GM06990 (cell line): ENCODE measurements around the gene ST6GAL1.
"Not testable (repeated sequence)": the region's sequence is repeated elsewhere in the genome, so short reads cannot be mapped to it uniquely, and the experiment has no call there.

Source experiments
- DNase-seq: peaks from one replicate; pipeline ENCODE4 v3.0.0-alpha.2; 2011; ENCODE audit not compliant: insufficient read length; ENCODE audit errors: extremely low read depth
- H3K27me3 ChIP-seq: replicated peaks from 2 replicates; pipeline ENCODE4 v1.6.0; 2011; ENCODE audit warnings: low read length; ENCODE audit not compliant: control insufficient read depth, insufficient read depth
- H3K36me3 ChIP-seq: 2 replicates; pipeline ENCODE4 v1.5.1; 2011; ENCODE audit warnings: low read length; ENCODE audit not compliant: control insufficient read depth, insufficient read depth
- H3K4me3 ChIP-seq: replicated peaks from 2 replicates; pipeline ENCODE4 v1.5.1; 2011; ENCODE audit warnings: low read depth, mild to moderate bottlenecking, control low read depth, low read length
- CTCF ChIP-seq: IDR thresholded peaks from 2 replicates; pipeline ENCODE4 v1.5.1; 2011; ENCODE audit warnings: low read length, control low read depth, mild to moderate bottlenecking, inconsistent platforms; ENCODE audit not compliant: insufficient read depth, poor library complexity, severe bottlenecking

The ST6GAL1 gene

GRCh38 chr3:187046033-187046432, 115.7 kb downstream of the ST6GAL1 start:
- H3K27me3 ChIP-seq: no peaks in the 10 kb centered on the region
- peaks cover 38% of the 10 kb centered on the region for H3K36me3 ChIP-seq
- no peak for DNase-seq
- no peak overlapping the region for H3K4me3 ChIP-seq
- TF ChIP-seq CTCF: no peak

- H3K4me3 ChIP-seq: no peak overlapping the region
- TF ChIP-seq CTCF: no peak
- DNase-seq: no peak
- H3K27me3 ChIP-seq: no peaks in the 10 kb centered on the region
- H3K36me3 ChIP-seq: peaks cover 32% of the 10 kb centered on the region
These were observed 119.3 kb downstream of the ST6GAL1 start for GRCh38 chr3:187049462-187050101.

GRCh38 chr3:187051066-187051465, 120.7 kb downstream of the ST6GAL1 start:
- DNase-seq: no peak
- Histone ChIP-seq H3K27me3 (no peaks in the 10 kb centered on the region), H3K4me3 (no peak overlapping the region), H3K36me3 (peaks cover 27% of the 10 kb centered on the region)
- no peak for TF ChIP-seq CTCF

- no peak for TF ChIP-seq CTCF
- no peak overlapping the region for H3K4me3 ChIP-seq
- H3K36me3 ChIP-seq: peaks cover 22% of the 10 kb centered on the region
- no peak for DNase-seq
- no peaks in the 10 kb centered on the region for H3K27me3 ChIP-seq
These were observed 121.5 kb downstream of the ST6GAL1 start for GRCh38 chr3:187051724-187052366.

GRCh38 chr3:187052427-187052826, 122.1 kb downstream of the ST6GAL1 start:
- H3K36me3 ChIP-seq: peaks cover 22% of the 10 kb centered on the region
- not testable (repeated sequence) for H3K4me3 ChIP-seq, DNase-seq, H3K27me3 ChIP-seq

GRCh38 chr3:187054433-187054832, 124.1 kb downstream of the ST6GAL1 start:
- peaks cover 19% of the 10 kb centered on the region for H3K36me3 ChIP-seq

GRCh38 chr3:187057803-187058202, 127.5 kb downstream of the ST6GAL1 start:
- not testable (repeated sequence) for DNase-seq, H3K27me3 ChIP-seq, H3K4me3 ChIP-seq
- peaks cover 14% of the 10 kb centered on the region for H3K36me3 ChIP-seq

More at GRCh38 chr3:187054433-187054832, 124.1 kb downstream of the ST6GAL1 start:
- H3K27me3 ChIP-seq, H3K4me3 ChIP-seq, DNase-seq: not testable (repeated sequence)
